Activated naive CD4-positive, alpha-beta T cell treated with anti-CD3 and anti-CD28 coated beads for 36 hours (primary cell): ENCODE measurements around the gene EZR. TPM values are rescaled to one million over a fixed set of nuclear protein-coding genes. Genes with fewer than 3 reads are reported as not detected.
A peak's percentile ranks its signal among the peaks of the same experiment; 100 is the strongest.

Experiments
- CTCF ChIA-PET: fragments of 350-600 bp; sonication (Branson Sonifier 250); formaldehyde crosslinking; loops from one replicate; lab custom pipeline; 2021; ENCODE audit warnings: antibody characterized with exemption; lab: Charles Lee
- DNase-seq: peaks from one replicate; pipeline ENCODE4 v3.0.0-alpha.2; 2020
- H3K27ac Mint-ChIP-seq: one replicate; pipeline ENCODE4 v1.8.0; 2021; ENCODE audit warnings: mild to moderate bottlenecking, mixed read lengths
- H3K27me3 Mint-ChIP-seq: one replicate; pipeline ENCODE4 v1.8.0; 2021; ENCODE audit warnings: low read depth, mixed read lengths
- H3K36me3 Mint-ChIP-seq: one replicate; pipeline ENCODE4 v1.8.0; 2021; ENCODE audit warnings: low read depth, mixed read lengths
- H3K4me1 Mint-ChIP-seq: one replicate; pipeline ENCODE4 v1.8.0; 2021; ENCODE audit warnings: low read depth, mixed read lengths
- H3K4me3 Mint-ChIP-seq: one replicate; pipeline ENCODE4 v1.8.0; 2021; ENCODE audit warnings: mild to moderate bottlenecking, moderate library complexity, mixed read lengths
- H3K9me3 Mint-ChIP-seq: one replicate; pipeline ENCODE4 v1.8.0; 2021; ENCODE audit warnings: mixed read lengths
- intact Hi-C: fragments of 100-400 bp; cut with micrococcal nuclease; formaldehyde crosslinking; loops from one replicate; pipeline ENCODE4 v1.15.1; 2023
- total RNA-seq, 2 experiments: library from RNA; stranded (reverse); gene quantifications; one replicate each; pipeline ENCODE4 v1.2.3, GENCODE V29; 2021

EZR gene
- total RNA-seq, 2 experiments from 2014 or later = 229 to 230 TPM

DNA sequence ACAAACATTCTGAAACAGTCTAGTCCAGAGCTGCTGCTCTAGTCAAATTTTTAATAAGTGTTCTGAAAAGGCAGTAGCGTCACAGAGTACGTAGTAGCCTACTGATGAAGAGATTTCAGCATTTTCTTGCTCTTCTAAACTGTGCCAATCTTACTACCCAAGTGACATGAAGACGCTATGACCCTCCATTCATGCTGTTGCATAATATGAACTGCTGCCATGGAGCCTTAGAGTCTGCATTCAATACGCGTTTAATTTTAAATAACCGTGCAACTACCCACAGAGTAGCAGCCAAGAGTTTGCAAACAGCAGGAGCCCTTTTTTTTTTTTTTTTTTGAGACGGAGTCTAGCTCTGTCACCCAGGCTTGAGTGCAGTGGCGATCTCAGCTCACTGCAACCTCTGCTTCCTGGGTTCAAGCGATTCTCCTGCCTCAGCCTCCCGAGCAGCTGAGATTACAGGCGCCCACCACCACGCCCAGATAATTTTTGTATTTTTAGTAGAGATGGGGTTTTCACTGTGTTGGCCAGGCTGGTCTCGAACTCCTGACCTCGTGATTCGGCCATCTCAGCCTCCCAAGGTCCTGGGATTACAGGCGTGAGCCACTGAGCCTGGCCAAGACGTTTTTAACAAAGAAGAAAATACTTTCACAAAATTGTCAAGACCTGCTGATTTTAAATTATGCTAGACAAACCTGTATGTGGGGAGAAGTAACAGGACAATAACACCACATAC lies 44.3 kb downstream of the EZR start:
- intact Hi-C loops = no loop called here
- Mint-ChIP-seq H3K27ac (no peak overlapping the region), H3K4me3 (no peak overlapping the region)

DNA sequence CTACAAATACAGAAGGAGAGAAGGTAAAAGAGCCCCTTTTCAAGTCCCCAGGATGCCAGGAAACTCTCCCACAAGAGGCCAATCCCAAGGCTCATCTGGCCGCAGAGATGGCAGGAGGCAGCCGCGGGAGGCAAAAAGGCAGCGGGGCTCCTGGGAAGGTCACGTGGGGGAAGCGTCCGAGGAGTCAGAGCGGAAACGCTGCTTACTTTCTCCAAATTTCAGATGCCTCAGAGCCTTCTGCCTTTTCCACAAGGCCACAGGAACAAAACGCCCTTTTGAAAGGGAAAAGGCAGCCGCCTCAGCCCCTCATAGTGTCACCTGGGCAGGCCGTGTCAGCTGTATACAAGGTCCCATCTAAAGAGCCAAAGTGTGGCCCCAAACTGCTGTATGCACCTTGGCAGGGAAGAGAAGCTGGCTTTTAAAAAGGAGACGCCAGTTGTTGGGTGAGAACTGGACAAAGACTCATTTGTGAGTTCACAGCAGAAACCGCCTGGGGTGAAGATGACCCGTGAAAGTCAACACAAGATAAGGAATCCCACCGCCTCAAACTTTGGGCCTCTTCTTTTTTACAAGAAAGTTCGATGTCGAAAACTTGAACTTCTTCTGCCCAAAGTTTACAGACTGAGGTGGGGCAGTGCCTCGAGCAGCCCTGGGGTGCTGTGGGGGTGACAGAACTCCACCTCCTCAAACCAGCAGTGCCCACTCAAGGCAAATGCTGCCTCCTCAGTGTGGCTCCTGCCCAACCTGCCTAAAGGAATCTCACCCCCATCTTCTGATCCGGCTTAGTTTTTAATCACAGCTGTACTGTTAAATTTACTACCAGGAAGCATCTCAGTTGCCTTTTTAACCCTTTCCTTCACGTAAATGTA lies 45.4 kb downstream of the EZR start:
- Mint-ChIP-seq H3K4me3 (no peak overlapping the region), H3K4me1 (peaks cover 62% of the 10 kb centered on the region), H3K27ac (peak overlapping the region; percentile 54), H3K27me3 (no peaks in the 10 kb centered on the region), H3K9me3 (no peaks in the 10 kb centered on the region), H3K36me3 (peaks cover 72% of the 10 kb centered on the region)
- DNase-seq = no peak
- CTCF ChIA-PET = interaction anchor here (1.0 kb wide), 1 partner anchor 21 kb away, joined by 3 read pairs; no protein-coding TSS in a partner anchor
- intact Hi-C loops = no loop called here

More for the DNA sequence above, 44.3 kb downstream of the EZR start:
- no peaks in the 10 kb centered on the region for H3K27me3 Mint-ChIP-seq
- no peaks in the 10 kb centered on the region for H3K9me3 Mint-ChIP-seq
- DNase-seq = no peak
- H3K4me1 Mint-ChIP-seq = peaks cover 64% of the 10 kb centered on the region
- peaks cover 70% of the 10 kb centered on the region for H3K36me3 Mint-ChIP-seq
- CTCF ChIA-PET = interaction anchor here (1.0 kb wide), 1 partner anchor 22 kb away, joined by 3 read pairs; no protein-coding TSS in a partner anchor

DNA sequence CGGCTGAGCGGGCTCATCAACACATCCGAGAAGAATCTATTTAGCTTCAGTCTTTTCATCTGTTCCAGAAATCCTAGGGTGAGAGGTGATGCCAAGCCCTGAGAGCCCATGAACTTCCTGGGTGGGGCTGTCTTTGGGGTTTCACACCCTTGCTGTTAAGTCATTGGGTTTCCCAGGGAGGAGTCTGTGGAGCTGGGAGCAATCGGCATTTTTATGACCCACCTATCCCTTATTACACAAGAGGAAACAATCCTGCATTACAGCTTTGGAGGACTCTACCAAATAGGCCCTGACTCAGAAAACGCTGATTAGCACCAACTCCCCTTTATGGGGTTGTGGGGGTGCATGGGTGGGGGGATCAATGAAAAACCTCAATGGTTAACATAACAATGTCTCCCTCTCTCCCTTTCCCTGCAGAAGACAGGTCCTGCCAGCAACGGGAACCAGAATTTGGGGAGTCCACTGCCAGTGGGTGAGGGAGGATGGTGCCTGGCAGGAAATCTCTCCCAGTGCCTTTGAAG lies 46.3 kb downstream of the EZR start:
- CTCF ChIA-PET = interaction anchor here (0.9 to 1.8 kb wide), 3 partner anchors 8 to 20 kb away, joined by 3 to 9 read pairs (median 5); no protein-coding TSS in a partner anchor
- peaks cover 69% of the 10 kb centered on the region for H3K36me3 Mint-ChIP-seq

DNA sequence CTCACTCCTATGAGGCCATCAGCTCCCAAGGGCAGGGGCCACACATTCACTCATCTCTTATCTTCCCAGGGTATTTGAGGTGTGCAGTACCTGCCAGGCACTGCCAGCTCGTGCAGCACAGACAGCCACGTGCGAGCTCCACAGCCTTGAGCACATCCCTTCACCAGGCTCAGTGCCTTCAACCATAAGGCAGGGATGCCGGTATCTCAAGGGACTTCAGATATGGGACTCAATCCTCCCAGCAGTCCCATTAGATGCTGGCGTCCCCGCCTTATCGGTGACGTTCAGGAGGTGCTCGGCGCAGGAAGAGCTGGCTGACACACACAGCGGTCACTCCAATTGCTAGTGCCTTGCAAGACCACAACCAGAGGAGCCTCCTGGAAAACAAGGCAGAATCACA lies 47.0 kb downstream of the EZR start:
- peaks cover 48% of the 10 kb centered on the region for H3K4me1 Mint-ChIP-seq
- H3K27ac Mint-ChIP-seq = peak overlapping the region; percentile 75
- no peaks in the 10 kb centered on the region for H3K27me3 Mint-ChIP-seq
- H3K36me3 Mint-ChIP-seq = peaks cover 68% of the 10 kb centered on the region
- intact Hi-C loops = no loop called here
- CTCF ChIA-PET = interaction anchor here (0.7 to 2.5 kb wide), 6 partner anchors 9 to 333 kb away, joined by 3 to 11 read pairs (median 4); no protein-coding TSS in a partner anchor
- no peaks in the 10 kb centered on the region for H3K9me3 Mint-ChIP-seq
- no peak overlapping the region for H3K4me3 Mint-ChIP-seq
- DNase-seq = no peak

More for the DNA sequence above, 46.3 kb downstream of the EZR start:
- no peaks in the 10 kb centered on the region for H3K27me3 Mint-ChIP-seq
- intact Hi-C loops = no loop called here
- no peak for DNase-seq
- no peaks in the 10 kb centered on the region for H3K9me3 Mint-ChIP-seq
- no peak overlapping the region for H3K4me3 Mint-ChIP-seq
- peaks cover 55% of the 10 kb centered on the region for H3K4me1 Mint-ChIP-seq
- H3K27ac Mint-ChIP-seq = peak overlapping the region; percentile 54

DNA sequence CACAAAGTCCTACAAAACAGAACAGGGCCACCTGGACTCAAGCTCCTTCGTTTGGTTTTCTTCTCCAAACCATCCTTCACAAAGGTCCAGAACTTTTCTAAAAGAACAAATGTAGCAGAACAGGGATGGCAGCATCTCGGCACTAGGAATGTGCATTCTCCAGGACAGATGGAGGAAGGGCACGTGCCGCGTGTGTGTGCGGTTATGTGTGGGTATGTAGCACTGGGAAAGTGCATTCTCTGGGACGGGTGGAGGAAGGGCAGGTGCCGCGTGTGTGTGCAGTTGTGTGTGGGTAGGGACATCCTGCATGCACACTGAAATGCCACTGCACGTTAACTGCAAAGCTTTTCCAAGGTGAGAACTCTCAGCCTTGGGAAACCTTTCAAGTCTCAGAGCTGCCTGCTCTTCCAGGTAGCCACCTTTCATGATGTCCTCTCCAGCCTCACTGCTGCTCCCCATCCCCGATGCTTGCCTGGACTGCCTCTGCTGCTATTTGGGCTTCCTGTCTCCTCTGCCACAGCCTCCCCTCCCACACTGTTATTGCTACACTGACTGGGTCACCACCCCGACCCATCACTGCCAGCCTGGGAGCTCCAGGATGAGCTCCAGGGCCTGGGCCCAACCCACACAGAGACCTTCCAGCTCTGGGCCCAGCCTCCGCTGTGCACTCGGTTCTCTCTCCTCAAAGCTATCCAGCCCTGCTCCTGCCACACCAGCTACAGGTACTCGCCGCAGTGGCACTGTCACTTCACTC lies 47.6 kb downstream of the EZR start:
- intact Hi-C loops = no loop called here
- Mint-ChIP-seq H3K4me3 (no peak overlapping the region), H3K4me1 (peaks cover 44% of the 10 kb centered on the region), H3K27me3 (no peaks in the 10 kb centered on the region), H3K27ac (peak overlapping the region; percentile 75), H3K9me3 (no peaks in the 10 kb centered on the region), H3K36me3 (peaks cover 67% of the 10 kb centered on the region)
- CTCF ChIA-PET = interaction anchor here (0.7 to 2.5 kb wide), 6 partner anchors 10 to 333 kb away, joined by 3 to 11 read pairs (median 4); no protein-coding TSS in a partner anchor
- no peak for DNase-seq

DNA sequence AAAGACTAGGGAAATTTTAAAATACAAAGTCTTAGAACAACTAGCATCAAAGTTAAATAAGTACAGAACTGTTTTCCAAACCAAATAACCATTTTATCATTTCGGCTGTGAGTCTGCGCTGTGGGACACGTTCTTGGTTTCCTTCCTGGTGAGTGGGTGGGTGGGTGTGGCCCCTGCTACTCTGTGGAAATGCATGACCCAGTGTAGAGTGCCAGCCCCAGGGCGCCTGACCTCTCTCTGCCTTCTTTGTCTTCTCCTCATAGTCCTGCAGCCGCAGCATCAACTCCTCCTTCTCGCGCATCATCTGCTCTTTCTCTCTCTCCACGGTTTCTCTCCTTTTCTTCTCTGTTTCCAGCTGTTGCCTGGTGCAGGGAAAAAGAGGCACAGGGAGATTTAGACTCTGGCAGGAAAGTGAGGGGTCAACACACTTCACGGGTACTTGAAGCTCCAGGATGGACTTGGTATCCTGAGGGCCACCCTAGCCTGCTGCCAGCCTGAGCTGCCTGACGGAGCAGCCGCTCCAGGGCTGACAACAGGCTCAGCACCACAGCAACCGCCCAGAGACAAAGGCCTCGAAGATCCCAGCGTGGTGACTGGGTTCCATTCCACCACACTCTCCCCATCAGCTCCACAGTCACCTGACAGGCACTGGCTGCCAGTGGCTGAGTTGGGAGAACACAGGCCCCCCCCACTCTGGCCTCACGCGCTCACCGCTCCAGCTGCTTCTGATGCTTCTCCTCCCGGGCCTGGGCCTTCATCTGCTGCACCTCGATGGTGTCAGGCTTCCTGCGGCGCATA lies 48.4 kb downstream of the EZR start:
- peaks cover 44% of the 10 kb centered on the region for H3K4me1 Mint-ChIP-seq

DNA sequence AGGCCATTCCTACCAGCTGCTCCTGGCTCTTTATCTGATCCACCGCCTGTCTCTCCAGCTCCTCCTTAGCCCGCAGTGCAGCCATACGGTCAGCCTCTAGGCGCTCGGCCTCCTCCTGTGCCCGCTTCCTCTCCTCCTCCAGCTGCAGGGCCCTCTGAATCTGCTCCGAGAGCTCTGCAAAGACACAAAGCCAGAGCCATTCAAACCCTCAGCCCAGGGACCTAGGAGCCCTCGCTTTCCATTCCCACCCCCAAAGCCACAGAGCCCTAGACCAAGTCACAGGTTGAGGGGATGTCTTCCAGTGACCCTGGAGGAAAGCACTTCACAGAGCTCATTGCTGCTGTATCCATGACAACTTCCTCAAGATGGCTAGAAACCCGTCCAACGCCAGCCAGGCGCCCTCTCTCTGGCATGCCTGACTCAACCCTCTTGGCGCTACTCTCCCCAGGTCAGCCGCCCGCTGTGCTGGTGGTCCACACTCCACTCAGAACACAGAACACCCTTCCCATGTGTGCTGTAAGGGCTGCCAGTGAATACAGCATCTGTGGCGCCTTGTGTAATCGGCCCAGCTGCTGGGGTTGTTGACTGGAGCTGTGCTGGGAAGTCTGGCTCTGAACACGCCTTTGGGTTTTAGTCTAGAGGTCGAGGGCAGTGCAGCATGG lies 49.3 kb downstream of the EZR start:
- Mint-ChIP-seq H3K4me3 (no peak overlapping the region), H3K27ac (peak overlapping the region; percentile 66), H3K9me3 (no peaks in the 10 kb centered on the region), H3K27me3 (no peaks in the 10 kb centered on the region), H3K36me3 (peaks cover 71% of the 10 kb centered on the region), H3K4me1 (peaks cover 42% of the 10 kb centered on the region)
- intact Hi-C loops = no loop called here
- CTCF ChIA-PET = interaction anchor here (0.5 to 2.5 kb wide), 4 partner anchors 66 to 408 kb away, joined by 3 to 11 read pairs (median 6); no protein-coding TSS in a partner anchor
- no peak for DNase-seq

More for the DNA sequence above, 48.4 kb downstream of the EZR start:
- Mint-ChIP-seq H3K9me3 (no peaks in the 10 kb centered on the region), H3K36me3 (peaks cover 68% of the 10 kb centered on the region), H3K27me3 (no peaks in the 10 kb centered on the region), H3K4me3 (no peak overlapping the region), H3K27ac (peak overlapping the region; percentile 73)
- DNase-seq = no peak
- intact Hi-C loops = no loop called here
- CTCF ChIA-PET = interaction anchor here (1.2 to 2.5 kb wide), 2 partner anchors 188 to 202 kb away, joined by 3 to 11 read pairs; no protein-coding TSS in a partner anchor

DNA sequence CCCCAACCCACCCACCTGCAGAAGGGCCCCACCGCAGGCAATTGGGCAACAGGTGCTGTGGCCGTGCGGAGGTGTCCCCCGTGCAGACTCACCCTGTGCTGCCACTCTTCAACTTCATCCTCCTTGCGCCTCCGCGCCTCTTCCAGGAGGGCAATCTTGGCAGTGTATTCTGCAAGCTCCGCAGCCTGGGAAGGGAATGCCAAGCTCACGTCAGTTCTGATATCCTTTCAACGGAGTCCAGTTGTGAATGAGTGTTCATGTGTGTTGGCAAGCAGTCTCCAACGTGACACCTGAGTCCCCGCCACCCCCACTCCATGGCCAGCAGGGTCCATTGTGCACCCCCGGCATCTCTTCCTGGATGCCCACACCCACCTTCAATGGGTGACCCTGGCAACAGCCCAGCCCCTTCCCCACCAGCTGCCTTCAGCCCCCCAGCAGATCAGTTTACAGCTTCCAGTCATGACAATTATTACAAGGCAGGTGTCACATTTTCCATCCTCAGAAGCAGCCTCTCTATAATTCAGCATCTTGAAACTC lies 49.9 kb downstream of the EZR start:
- Mint-ChIP-seq H3K36me3 (peaks cover 70% of the 10 kb centered on the region), H3K4me3 (no peak overlapping the region), H3K9me3 (no peaks in the 10 kb centered on the region), H3K27ac (peak overlapping the region; percentile 66), H3K27me3 (no peaks in the 10 kb centered on the region), H3K4me1 (peaks cover 37% of the 10 kb centered on the region)
- intact Hi-C loops = no loop called here
- DNase-seq = no peak
- CTCF ChIA-PET = interaction anchor here (0.5 to 1.7 kb wide), 3 partner anchors 66 to 407 kb away, joined by 3 to 6 read pairs (median 5); no protein-coding TSS in a partner anchor

DNA sequence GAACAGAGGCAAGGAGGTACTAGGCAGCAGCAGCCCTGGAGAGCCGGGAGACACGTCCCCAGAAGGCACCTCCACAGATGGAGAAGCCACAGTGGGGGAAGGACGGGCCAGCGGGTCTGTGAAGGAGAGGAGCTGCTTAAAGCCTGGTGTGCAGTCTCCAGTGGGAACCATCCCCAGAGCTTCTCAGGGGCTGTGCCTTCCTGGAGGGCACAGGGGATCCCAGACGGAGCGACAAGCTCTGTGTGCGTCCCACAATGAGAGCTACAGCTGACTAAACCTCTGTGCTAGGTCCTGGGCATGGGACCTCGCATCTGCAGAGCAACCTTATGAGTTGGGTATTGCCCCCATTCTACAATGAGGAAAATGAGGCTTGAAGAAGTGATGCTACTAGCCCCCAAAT lies 50.7 kb downstream of the EZR start:
- CTCF ChIA-PET = interaction anchor here (0.5 to 1.7 kb wide), 5 partner anchors 65 to 397 kb away, joined by 3 to 6 read pairs (median 5); no protein-coding TSS in a partner anchor
- DNase-seq = no peak
- intact Hi-C loops = no loop called here
- Mint-ChIP-seq H3K4me3 (no peak overlapping the region), H3K9me3 (no peaks in the 10 kb centered on the region), H3K4me1 (peaks cover 29% of the 10 kb centered on the region), H3K27me3 (no peaks in the 10 kb centered on the region), H3K27ac (peak overlapping the region; percentile 33), H3K36me3 (peaks cover 73% of the 10 kb centered on the region)

DNA sequence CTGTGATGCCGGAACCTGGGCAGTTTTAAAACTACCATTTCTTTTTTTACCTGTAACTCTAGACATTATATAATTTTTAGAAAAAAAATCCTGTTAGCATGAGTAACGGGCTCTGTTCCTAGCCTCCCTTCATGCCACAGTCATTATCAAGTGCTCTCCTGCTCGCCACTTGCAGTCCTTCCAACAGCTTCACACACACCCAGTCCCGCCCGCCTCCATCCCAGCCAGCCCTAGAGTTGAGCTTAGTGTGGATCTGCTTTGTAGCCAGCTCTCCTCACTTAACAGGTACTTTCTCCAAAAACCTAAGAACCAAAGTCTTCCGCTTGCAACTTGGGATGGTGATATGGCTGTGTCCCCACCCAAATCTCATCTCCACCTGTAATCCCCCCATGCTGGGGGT lies 51.5 kb downstream of the EZR start:
- Mint-ChIP-seq H3K4me3 (no peak overlapping the region), H3K9me3 (no peaks in the 10 kb centered on the region), H3K36me3 (peaks cover 72% of the 10 kb centered on the region), H3K27me3 (no peaks in the 10 kb centered on the region), H3K4me1 (peaks cover 22% of the 10 kb centered on the region), H3K27ac (no peak overlapping the region)
- intact Hi-C loops = no loop called here
- DNase-seq = no peak
- CTCF ChIA-PET = interaction anchor here (1.4 to 1.5 kb wide), 2 partner anchors 204 to 207 kb away, joined by 3 to 5 read pairs; no protein-coding TSS in a partner anchor
